Breast epithelium (tissue), 3 donors: Measurements from ENCODE around the gene HIPK3.

Experiments used
- CTCF ChIP-seq, 3 donors: fragments of 450-650 bp; IDR thresholded peaks; one replicate each; pipeline ENCODE4 v1.5.1; 2016 to 2017; ENCODE audit warnings: antibody characterized with exemption in 3 of 3, mild to moderate bottlenecking in 3 of 3, moderate library complexity in 3 of 3
- POLR2A ChIP-seq: fragments of 450-650 bp; IDR thresholded peaks from one replicate; pipeline ENCODE4 v1.6.1; 2016; ENCODE audit warnings: antibody characterized with exemption, mild to moderate bottlenecking, moderate library complexity
- POLR2AphosphoS5 ChIP-seq, 3 donors: sonication (generic); formaldehyde crosslinking; IDR thresholded peaks; one replicate each; pipeline ENCODE4 v1.6.1; 2017; ENCODE audit warnings: antibody characterized with exemption in 3 of 3

GRCh38 chr11:33344611-33345010 lies 87.4 kb downstream of the HIPK3 start:
- no peak for TF ChIP-seq CTCF (IDR thresholded peaks at IDR 0.05)
- TF ChIP-seq POLR2AphosphoS5 (IDR thresholded peaks at IDR 0.05), result no peak
- no peak for TF ChIP-seq POLR2A
